HG03460 (cell line): ENCODE measurements around the gene AK8.
"Not testable (repeated sequence)": the region's sequence is repeated elsewhere in the genome, so short reads cannot be mapped to it uniquely, and the experiment has no call there.

ENCODE experiments used
- ATAC-seq: cut with Tn5 transposase; IDR thresholded peaks from one replicate; pipeline ENCODE4 v1.9.1; 2021; ENCODE audit not compliant: unreplicated experiment

Gene AK8

GRCh38 chr9:132774886-132775285, 103.2 kb downstream of the AK8 start:
- no peak for ATAC-seq

- ATAC-seq, result no peak
These were observed 104.2 kb downstream of the AK8 start for GRCh38 chr9:132773764-132774339.

GRCh38 chr9:132773093-132773492, 105.0 kb downstream of the AK8 start:
- no peak for ATAC-seq

- ATAC-seq, result not testable (repeated sequence)
These were observed 106.3 kb downstream of the AK8 start for GRCh38 chr9:132771752-132772151.

GRCh38 chr9:132770770-132771310, 107.2 kb downstream of the AK8 start:
- ATAC-seq, result no peak

GRCh38 chr9:132769906-132770769, 107.9 kb downstream of the AK8 start:
- ATAC-seq, result no peak

- ATAC-seq, result peak; percentile 59
These were observed 108.9 kb downstream of the AK8 start for GRCh38 chr9:132768932-132769905.

- ATAC-seq, result no peak
These were observed 114.5 kb downstream of the AK8 start for GRCh38 chr9:132763574-132763973.

GRCh38 chr9:132762896-132763295, 115.2 kb downstream of the AK8 start:
- no peak for ATAC-seq

GRCh38 chr9:132761602-132762001, 116.5 kb downstream of the AK8 start:
- no peak for ATAC-seq

GRCh38 chr9:132760057-132760456, 118.0 kb downstream of the AK8 start:
- ATAC-seq, result no peak

GRCh38 chr9:132757016-132757415, 121.1 kb downstream of the AK8 start:
- ATAC-seq, result no peak

- ATAC-seq, result no peak
These were observed 121.8 kb downstream of the AK8 start for GRCh38 chr9:132756214-132756845.

- no peak for ATAC-seq
These were observed 123.0 kb downstream of the AK8 start for GRCh38 chr9:132755096-132755495.

- no peak for ATAC-seq
These were observed 123.8 kb downstream of the AK8 start for GRCh38 chr9:132754236-132754635.

GRCh38 chr9:132753593-132753880, 124.5 kb downstream of the AK8 start:
- no peak for ATAC-seq

- ATAC-seq, result no peak
These were observed 125.0 kb downstream of the AK8 start for GRCh38 chr9:132752877-132753592.

- ATAC-seq, result no peak
These were observed 127.4 kb downstream of the AK8 start for GRCh38 chr9:132750668-132751067.

GRCh38 chr9:132749306-132749705, 128.8 kb downstream of the AK8 start:
- ATAC-seq, result no peak

GRCh38 chr9:132748450-132748849, 129.6 kb downstream of the AK8 start:
- no peak for ATAC-seq
